ENCODE data around the gene PRUNE1.

GRCh38 chr1:150964164-150964489 lies 44.1 kb upstream of the PRUNE1 start:
- TF ChIP-seq CTCF (IDR thresholded peaks at IDR 0.05) = no peak
- TF ChIP-seq POLR2A (IDR thresholded peaks at IDR 0.05) = no peak
